WTC11 (cell line): Measurements from ENCODE around the gene EXOSC7. TPM values are rescaled to one million over a fixed set of nuclear protein-coding genes. Genes with fewer than 3 reads are reported as not detected.

Experiments used
- ATAC-seq: fragments of 200-7000 bp; cut with Tn5 transposase; 2 replicates; pipeline ENCODE4 v1.10.0; 2021; ENCODE audit warnings: mild to moderate bottlenecking, moderate library complexity
- CTCF ChIA-PET: fragments of 300-600 bp; sonication (Branson Sonifier 250); formaldehyde crosslinking; loops from one replicate; lab custom pipeline; 2021; ENCODE audit warnings: antibody characterized with exemption; lab: Charles Lee
- POLR2A ChIA-PET: fragments of 350-600 bp; sonication (Branson Sonifier 250); formaldehyde crosslinking; loops from one replicate; lab custom pipeline; 2021; ENCODE audit warnings: antibody characterized with exemption; lab: Charles Lee
- DNase-seq: peaks from one replicate; pipeline ENCODE4 v3.0.0; 2021; ENCODE audit warnings: low spot score
- H3K27ac Mint-ChIP-seq: 2 replicates; pipeline ENCODE4 v1.8.0; 2021; ENCODE audit warnings: mixed read lengths
- H3K27me3 Mint-ChIP-seq: 2 replicates; pipeline ENCODE4 v1.8.0; 2021; ENCODE audit warnings: low read depth, mild to moderate bottlenecking, moderate library complexity, mixed read lengths
- H3K36me3 Mint-ChIP-seq: 2 replicates; pipeline ENCODE4 v1.8.0; 2021; ENCODE audit warnings: mixed read lengths
- H3K4me1 Mint-ChIP-seq: 2 replicates; pipeline ENCODE4 v1.8.0; 2022; ENCODE audit warnings: mixed read lengths
- H3K4me3 Mint-ChIP-seq: 2 replicates; pipeline ENCODE4 v1.8.0; 2021; ENCODE audit warnings: mild to moderate bottlenecking, moderate library complexity, mixed read lengths
- H3K9me3 Mint-ChIP-seq: 2 replicates; pipeline ENCODE4 v1.8.0; 2021; ENCODE audit warnings: mixed read lengths
- FOXK1 ChIP-seq: sonication (generic); formaldehyde crosslinking; IDR thresholded peaks from 2 replicates; pipeline ENCODE4 v1.8.0; 2022; ENCODE audit warnings: mild to moderate bottlenecking, moderate library complexity, missing genetic modification reagents
- GABPB1 ChIP-seq: sonication (generic); formaldehyde crosslinking; IDR thresholded peaks from 2 replicates; pipeline ENCODE4 v1.8.1; 2023; ENCODE audit warnings: mild to moderate bottlenecking, missing genetic modification reagents
- PRRX2 ChIP-seq: fragments of 250-450 bp; sonication (Bioruptor Pico); IDR thresholded peaks from 2 replicates; pipeline ENCODE4 v1.8.0; 2021; ENCODE audit warnings: mild to moderate bottlenecking
- RORB ChIP-seq: fragments of 250-450 bp; sonication (Bioruptor Pico); IDR thresholded peaks from 2 replicates; pipeline ENCODE4 v1.9.0; 2021; ENCODE audit warnings: mild to moderate bottlenecking
- TEAD1 ChIP-seq: sonication (generic); formaldehyde crosslinking; IDR thresholded peaks from 2 replicates; pipeline ENCODE4 v1.8.0; 2022; ENCODE audit warnings: mild to moderate bottlenecking, missing genetic modification reagents
- ZNF121 ChIP-seq: sonication (generic); formaldehyde crosslinking; IDR thresholded peaks from 2 replicates; pipeline ENCODE4 v1.8.0; 2023; ENCODE audit warnings: missing genetic modification reagents
- ZNF219 ChIP-seq: sonication (generic); formaldehyde crosslinking; IDR thresholded peaks from 2 replicates; pipeline ENCODE4 v1.8.0; 2023; ENCODE audit warnings: missing genetic modification reagents, mild to moderate bottlenecking, borderline replicate concordance
- ZNF317 ChIP-seq: sonication (generic); formaldehyde crosslinking; IDR thresholded peaks from 2 replicates; pipeline ENCODE4 v1.8.1; 2023; ENCODE audit warnings: low read depth, mild to moderate bottlenecking, moderate library complexity, missing genetic modification reagents, borderline replicate concordance
- total RNA-seq: library from RNA; stranded (reverse); gene quantifications from 3 replicates; pipeline ENCODE4 v1.2.3, GENCODE V29; 2021
- TF ChIP-seq, protein P1 (sequence below): fragments of 250-450 bp; sonication (Bioruptor Pico); IDR thresholded peaks from 2 replicates; pipeline ENCODE4 v1.9.0; 2021; ENCODE audit warnings: mild to moderate bottlenecking
- TF ChIP-seq, protein P2 (sequence below): sonication (generic); formaldehyde crosslinking; IDR thresholded peaks from 2 replicates; pipeline ENCODE4 v1.8.1; 2022; ENCODE audit warnings: low read depth, missing genetic modification reagents, borderline replicate concordance
- TF ChIP-seq, protein P3 (sequence below): sonication (generic); formaldehyde crosslinking; IDR thresholded peaks from 2 replicates; pipeline ENCODE4 v1.8.0; 2023; ENCODE audit warnings: missing genetic modification reagents, mild to moderate bottlenecking, borderline replicate concordance
- TF ChIP-seq, protein P4 (sequence below): fragments of 250-450 bp; sonication (Bioruptor Pico); conservative IDR thresholded peaks from 2 replicates; pipeline ENCODE4 v1.9.0; 2021; ENCODE audit warnings: mild to moderate bottlenecking
- TF ChIP-seq, protein P5 (sequence below): sonication (generic); formaldehyde crosslinking; IDR thresholded peaks from 2 replicates; pipeline ENCODE4 v1.8.0; 2022; ENCODE audit warnings: mild to moderate bottlenecking, missing genetic modification reagents
- TF ChIP-seq, protein P6 (sequence below): sonication (generic); formaldehyde crosslinking; IDR thresholded peaks from 2 replicates; pipeline ENCODE4 v1.8.1; 2022; ENCODE audit warnings: mild to moderate bottlenecking, moderate library complexity, missing genetic modification reagents
- TF ChIP-seq, protein P7 (sequence below): sonication (generic); formaldehyde crosslinking; IDR thresholded peaks from 2 replicates; pipeline ENCODE4 v1.8.0; 2022; ENCODE audit warnings: missing genetic modification reagents
- TF ChIP-seq, protein P8 (sequence below): sonication (generic); formaldehyde crosslinking; conservative IDR thresholded peaks from 2 replicates; pipeline ENCODE4 v1.8.1; 2022; ENCODE audit warnings: mild to moderate bottlenecking, missing genetic modification reagents

Gene EXOSC7
- total RNA-seq, 1 experiment from 2014 or later: 85.7 TPM

DNA sequence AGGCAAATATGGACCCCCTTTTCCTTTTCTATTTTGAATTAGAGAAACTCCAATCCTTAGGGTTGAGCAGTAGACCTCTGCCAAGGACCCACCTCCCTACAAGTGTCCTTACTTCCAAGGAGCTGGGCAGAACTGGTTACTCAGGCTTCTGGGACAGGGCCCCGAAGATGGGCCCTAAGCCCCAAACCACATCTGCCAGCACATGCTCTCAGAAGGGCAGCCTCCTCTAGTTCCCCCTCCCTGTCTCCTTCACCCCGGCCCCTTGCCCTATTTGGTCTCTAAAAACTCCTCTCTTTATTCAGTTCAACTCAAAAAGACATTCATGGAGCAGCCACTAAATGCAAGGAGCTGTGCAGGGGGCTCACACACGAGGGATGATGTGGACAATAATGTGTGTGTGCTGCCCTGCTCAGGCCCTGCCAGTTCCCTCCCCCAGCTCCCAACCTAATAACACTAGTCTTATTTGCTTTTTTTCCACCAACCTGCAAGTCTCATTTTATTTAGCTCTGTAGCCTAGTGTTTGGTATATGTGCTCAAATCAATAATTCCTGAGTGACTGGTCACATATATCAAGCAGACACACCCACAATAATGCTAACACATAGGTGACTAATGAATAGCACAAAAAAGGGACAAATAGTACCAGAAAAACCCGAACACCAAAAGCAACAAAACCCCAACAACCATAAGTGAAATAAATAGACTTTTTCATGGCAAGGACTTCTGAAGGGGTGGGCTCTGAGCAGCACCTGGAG is 12.3 kb upstream of the EXOSC7 start (continued):
- TF ChIP-seq, protein P1, sequence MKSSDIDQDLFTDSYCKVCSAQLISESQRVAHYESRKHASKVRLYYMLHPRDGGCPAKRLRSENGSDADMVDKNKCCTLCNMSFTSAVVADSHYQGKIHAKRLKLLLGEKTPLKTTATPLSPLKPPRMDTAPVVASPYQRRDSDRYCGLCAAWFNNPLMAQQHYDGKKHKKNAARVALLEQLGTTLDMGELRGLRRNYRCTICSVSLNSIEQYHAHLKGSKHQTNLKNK (CRISPR knock-in tag): no peak
- TF ChIP-seq, protein P2, sequence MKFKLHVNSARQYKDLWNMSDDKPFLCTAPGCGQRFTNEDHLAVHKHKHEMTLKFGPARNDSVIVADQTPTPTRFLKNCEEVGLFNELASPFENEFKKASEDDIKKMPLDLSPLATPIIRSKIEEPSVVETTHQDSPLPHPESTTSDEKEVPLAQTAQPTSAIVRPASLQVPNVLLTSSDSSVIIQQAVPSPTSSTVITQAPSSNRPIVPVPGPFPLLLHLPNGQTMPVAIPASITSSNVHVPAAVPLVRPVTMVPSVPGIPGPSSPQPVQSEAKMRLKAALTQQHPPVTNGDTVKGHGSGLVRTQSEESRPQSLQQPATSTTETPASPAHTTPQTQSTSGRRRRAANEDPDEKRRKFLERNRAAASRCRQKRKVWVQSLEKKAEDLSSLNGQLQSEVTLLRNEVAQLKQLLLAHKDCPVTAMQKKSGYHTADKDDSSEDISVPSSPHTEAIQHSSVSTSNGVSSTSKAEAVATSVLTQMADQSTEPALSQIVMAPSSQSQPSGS (CRISPR knock-in tag): no peak
- TF ChIP-seq ZNF219 (no peak), PRRX2 (CRISPR knock-in tag) (no peak), TEAD1 (CRISPR knock-in tag) (no peak), RORB (CRISPR knock-in tag) (no peak)
- TF ChIP-seq, protein P3, sequence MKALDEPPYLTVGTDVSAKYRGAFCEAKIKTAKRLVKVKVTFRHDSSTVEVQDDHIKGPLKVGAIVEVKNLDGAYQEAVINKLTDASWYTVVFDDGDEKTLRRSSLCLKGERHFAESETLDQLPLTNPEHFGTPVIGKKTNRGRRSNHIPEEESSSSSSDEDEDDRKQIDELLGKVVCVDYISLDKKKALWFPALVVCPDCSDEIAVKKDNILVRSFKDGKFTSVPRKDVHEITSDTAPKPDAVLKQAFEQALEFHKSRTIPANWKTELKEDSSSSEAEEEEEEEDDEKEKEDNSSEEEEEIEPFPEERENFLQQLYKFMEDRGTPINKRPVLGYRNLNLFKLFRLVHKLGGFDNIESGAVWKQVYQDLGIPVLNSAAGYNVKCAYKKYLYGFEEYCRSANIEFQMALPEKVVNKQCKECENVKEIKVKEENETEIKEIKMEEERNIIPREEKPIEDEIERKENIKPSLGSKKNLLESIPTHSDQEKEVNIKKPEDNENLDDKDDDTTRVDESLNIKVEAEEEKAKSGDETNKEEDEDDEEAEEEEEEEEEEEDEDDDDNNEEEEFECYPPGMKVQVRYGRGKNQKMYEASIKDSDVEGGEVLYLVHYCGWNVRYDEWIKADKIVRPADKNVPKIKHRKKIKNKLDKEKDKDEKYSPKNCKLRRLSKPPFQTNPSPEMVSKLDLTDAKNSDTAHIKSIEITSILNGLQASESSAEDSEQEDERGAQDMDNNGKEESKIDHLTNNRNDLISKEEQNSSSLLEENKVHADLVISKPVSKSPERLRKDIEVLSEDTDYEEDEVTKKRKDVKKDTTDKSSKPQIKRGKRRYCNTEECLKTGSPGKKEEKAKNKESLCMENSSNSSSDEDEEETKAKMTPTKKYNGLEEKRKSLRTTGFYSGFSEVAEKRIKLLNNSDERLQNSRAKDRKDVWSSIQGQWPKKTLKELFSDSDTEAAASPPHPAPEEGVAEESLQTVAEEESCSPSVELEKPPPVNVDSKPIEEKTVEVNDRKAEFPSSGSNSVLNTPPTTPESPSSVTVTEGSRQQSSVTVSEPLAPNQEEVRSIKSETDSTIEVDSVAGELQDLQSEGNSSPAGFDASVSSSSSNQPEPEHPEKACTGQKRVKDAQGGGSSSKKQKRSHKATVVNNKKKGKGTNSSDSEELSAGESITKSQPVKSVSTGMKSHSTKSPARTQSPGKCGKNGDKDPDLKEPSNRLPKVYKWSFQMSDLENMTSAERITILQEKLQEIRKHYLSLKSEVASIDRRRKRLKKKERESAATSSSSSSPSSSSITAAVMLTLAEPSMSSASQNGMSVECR (CRISPR knock-in tag): no peak
- TF ChIP-seq, all 79 proteins: peak for 0

DNA sequence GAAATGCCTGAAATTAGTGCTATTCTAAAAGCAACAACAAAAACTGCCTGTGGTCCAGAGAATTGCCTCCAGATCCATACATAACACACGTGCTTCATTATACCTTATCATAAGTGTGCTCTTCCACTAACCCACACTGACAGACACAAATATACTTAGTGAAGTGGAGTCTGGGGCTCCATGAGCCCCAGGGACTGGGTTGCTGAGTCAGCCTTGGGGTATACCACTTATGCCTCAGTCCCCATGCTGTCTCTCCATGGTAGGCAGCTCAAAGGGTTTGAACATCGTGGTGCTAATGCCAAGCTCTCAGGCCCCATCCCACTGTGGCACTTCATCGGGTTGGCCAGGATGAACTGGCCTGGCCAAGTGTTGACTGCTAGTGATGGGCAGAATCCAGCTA is 10.9 kb upstream of the EXOSC7 start:
- ATAC-seq (no peak), DNase-seq (no peak)
- no peaks in the 10 kb centered on the region for H3K9me3 Mint-ChIP-seq

DNA sequence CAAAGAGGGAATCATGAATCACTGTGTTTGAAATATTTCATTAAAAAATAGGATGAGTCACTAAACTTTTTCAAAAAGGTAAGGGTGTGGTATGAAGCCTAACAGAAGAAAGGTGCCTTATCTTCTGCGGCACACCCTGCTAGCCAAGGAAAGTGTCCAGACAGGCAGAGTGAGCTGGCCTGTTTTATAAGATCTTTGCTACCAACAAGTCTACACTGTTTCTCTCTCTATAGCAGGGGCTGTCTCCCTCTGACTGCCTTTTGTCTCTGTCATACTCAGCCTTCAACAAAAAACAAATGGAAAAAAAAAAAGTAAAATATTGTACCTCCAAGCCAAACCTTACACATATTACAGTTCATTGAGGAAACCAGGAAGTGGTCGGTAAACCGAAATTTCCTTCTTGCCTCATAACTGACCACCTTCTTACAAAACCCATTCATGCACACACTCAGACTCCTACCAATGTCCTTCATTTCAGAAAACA is 9.2 kb upstream of the EXOSC7 start:
- Mint-ChIP-seq H3K36me3 (no peaks in the 10 kb centered on the region), H3K9me3 (no peaks in the 10 kb centered on the region), H3K4me3 (no peak overlapping the region), H3K27ac (no peak overlapping the region), H3K27me3 (no peaks in the 10 kb centered on the region), H3K4me1 (peaks cover 10% of the 10 kb centered on the region)
- ATAC-seq (no peak), DNase-seq (no peak)
- ChIA-PET POLR2A (interaction anchor here (1.4 kb wide), 1 partner anchor 9 kb away, joined by 3 read pairs; the partner anchor contains the start of genes EXOSC7 and ZDHHC3), CTCF (no interaction called here)
- TF ChIP-seq, protein P4, sequence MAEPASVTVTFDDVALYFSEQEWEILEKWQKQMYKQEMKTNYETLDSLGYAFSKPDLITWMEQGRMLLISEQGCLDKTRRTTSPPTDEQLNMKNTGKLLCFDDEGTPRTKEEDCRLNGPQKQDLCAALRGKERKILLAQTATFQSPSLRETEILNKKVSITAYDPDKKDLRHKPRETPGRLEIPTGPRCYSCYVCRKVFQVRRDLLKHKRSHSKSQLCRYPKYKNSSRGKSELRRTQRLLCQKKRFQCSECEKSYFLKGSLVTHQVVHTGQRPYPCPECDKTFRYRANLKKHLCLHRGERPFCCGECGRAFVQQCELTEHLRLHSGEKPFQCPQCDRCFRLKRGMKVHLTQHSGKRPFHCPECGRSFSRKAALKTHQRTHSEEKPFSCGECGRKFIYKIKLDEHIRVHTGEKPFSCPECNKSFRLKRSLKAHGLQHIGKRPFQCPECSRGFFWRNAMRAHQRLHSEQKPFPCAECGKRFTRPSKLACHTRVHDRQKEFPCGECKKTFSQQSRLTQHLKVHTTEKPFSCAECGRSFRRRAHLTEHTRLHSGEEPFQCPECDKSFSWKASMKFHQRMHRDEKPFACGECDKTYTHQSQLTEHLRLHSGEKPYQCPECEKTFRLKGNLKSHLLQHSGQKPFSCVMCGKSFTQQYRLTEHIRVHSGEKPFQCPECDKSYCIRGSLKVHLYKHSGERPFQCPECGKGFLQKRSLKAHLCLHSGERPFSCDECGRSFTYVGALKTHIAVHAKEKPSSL (CRISPR knock-in tag): no peak
- TF ChIP-seq, protein P5, sequence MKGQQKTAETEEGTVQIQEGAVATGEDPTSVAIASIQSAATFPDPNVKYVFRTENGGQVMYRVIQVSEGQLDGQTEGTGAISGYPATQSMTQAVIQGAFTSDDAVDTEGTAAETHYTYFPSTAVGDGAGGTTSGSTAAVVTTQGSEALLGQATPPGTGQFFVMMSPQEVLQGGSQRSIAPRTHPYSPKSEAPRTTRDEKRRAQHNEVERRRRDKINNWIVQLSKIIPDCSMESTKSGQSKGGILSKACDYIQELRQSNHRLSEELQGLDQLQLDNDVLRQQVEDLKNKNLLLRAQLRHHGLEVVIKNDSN (CRISPR knock-in tag): no peak
- TF ChIP-seq GABPB1 (no peak), ZNF121 (no peak), FOXK1 (no peak), ZNF317 (CRISPR knock-in tag) (no peak)
- TF ChIP-seq, protein P6, sequence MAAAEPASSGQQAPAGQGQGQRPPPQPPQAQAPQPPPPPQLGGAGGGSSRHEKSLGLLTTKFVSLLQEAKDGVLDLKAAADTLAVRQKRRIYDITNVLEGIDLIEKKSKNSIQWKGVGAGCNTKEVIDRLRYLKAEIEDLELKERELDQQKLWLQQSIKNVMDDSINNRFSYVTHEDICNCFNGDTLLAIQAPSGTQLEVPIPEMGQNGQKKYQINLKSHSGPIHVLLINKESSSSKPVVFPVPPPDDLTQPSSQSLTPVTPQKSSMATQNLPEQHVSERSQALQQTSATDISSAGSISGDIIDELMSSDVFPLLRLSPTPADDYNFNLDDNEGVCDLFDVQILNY (CRISPR knock-in tag): no peak

More for the DNA sequence above, 10.9 kb upstream of the EXOSC7 start:
- H3K27me3 Mint-ChIP-seq: no peaks in the 10 kb centered on the region
- TF ChIP-seq, protein P7, sequence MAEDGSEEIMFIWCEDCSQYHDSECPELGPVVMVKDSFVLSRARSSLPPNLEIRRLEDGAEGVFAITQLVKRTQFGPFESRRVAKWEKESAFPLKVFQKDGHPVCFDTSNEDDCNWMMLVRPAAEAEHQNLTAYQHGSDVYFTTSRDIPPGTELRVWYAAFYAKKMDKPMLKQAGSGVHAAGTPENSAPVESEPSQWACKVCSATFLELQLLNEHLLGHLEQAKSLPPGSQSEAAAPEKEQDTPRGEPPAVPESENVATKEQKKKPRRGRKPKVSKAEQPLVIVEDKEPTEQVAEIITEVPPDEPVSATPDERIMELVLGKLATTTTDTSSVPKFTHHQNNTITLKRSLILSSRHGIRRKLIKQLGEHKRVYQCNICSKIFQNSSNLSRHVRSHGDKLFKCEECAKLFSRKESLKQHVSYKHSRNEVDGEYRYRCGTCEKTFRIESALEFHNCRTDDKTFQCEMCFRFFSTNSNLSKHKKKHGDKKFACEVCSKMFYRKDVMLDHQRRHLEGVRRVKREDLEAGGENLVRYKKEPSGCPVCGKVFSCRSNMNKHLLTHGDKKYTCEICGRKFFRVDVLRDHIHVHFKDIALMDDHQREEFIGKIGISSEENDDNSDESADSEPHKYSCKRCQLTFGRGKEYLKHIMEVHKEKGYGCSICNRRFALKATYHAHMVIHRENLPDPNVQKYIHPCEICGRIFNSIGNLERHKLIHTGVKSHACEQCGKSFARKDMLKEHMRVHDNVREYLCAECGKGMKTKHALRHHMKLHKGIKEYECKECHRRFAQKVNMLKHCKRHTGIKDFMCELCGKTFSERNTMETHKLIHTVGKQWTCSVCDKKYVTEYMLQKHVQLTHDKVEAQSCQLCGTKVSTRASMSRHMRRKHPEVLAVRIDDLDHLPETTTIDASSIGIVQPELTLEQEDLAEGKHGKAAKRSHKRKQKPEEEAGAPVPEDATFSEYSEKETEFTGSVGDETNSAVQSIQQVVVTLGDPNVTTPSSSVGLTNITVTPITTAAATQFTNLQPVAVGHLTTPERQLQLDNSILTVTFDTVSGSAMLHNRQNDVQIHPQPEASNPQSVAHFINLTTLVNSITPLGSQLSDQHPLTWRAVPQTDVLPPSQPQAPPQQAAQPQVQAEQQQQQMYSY (CRISPR knock-in tag): no peak
- TF ChIP-seq, protein P8, sequence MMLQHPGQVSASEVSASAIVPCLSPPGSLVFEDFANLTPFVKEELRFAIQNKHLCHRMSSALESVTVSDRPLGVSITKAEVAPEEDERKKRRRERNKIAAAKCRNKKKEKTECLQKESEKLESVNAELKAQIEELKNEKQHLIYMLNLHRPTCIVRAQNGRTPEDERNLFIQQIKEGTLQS (CRISPR knock-in tag): no peak
- H3K36me3 Mint-ChIP-seq: no peaks in the 10 kb centered on the region
- H3K4me3 Mint-ChIP-seq: no peak overlapping the region
- no peak overlapping the region for H3K27ac Mint-ChIP-seq
- ChIA-PET CTCF (interaction anchor here (1.1 kb wide), 1 partner anchor 27 kb away, joined by 3 read pairs; no protein-coding TSS in a partner anchor), POLR2A (no interaction called here)
- peaks cover 11% of the 10 kb centered on the region for H3K4me1 Mint-ChIP-seq
